HepG2 (cell line): Measurements from ENCODE around the gene ZMYND19. TPM values are rescaled to one million over a fixed set of nuclear protein-coding genes. Genes with fewer than 3 reads are reported as not detected.

Experiments used
- ATAC-seq: fragments of 200-7000 bp; cut with Tn5 transposase; 3 replicates; pipeline ENCODE4 v1.9.1; 2020; ENCODE audit warnings: mild to moderate bottlenecking, moderate library complexity
- BruUV-seq: library from RNA; stranded (reverse); fragments of 400-500 nt; replicated peaks from 2 replicates; lab custom pipeline; 2021; lab: Mats Ljungman, UMichigan
- CTCF ChIA-PET: fragments of 300-600 bp; formaldehyde crosslinking; extraction: SDS; loops from one replicate; lab custom pipeline; 2021; ENCODE audit warnings: low total read pairs, inconsistent platforms, low intra/inter-chr PET ratio; lab: Yijun Ruan, JAX
- POLR2A ChIA-PET: fragments of 350-600 bp; sonication (Branson Sonifier 250); formaldehyde crosslinking; loops from one replicate; lab custom pipeline; 2020; ENCODE audit warnings: antibody characterized with exemption, inconsistent platforms; lab: Yijun Ruan, JAX
- DNase-seq: peaks from one replicate; pipeline ENCODE4 v3.0.0-alpha.2; 2015; ENCODE audit warnings: low spot score
- FAIRE-seq: peaks from 3 replicates; lab custom pipeline; 2011; peaks lifted over from hg19 to GRCh38; lab: Jason Lieb, UNC
- H2AFZ ChIP-seq: one replicate; pipeline ENCODE4 v1.6.1; 2011; ENCODE audit warnings: low read length, inconsistent platforms
- H3K27ac ChIP-seq: fragments of 300-600 bp; 3 replicates; pipeline ENCODE4 v1.8.0; 2011; ENCODE audit warnings: mixed run types, mild to moderate bottlenecking, mixed read lengths, low read length, inconsistent platforms; ENCODE audit not compliant: insufficient read depth; ENCODE audit errors: extremely low read length
- H3K27me3 ChIP-seq, 2 experiments: fragments of 200-600 bp in 1 of 2; 2 replicates in 1 of 2; 3 replicates in 1 of 2; pipeline versions ENCODE4 v1.6.0 to v1.8.0; 2011; ENCODE audit warnings: low read length in 2 of 2, mild to moderate bottlenecking in 2 of 2, moderate library complexity in 2 of 2, inconsistent platforms in 1 of 2; ENCODE audit not compliant: insufficient read depth in 2 of 2, control insufficient read depth in 1 of 2
- H3K36me3 ChIP-seq, 2 experiments: fragments of 200-600 bp in 1 of 2; replicated peaks in 1 of 2; 2 replicates in 1 of 2; 3 replicates in 1 of 2; pipeline versions ENCODE4 v1.5.1 to v1.8.0; 2011; ENCODE audit warnings: low read length in 2 of 2, inconsistent platforms in 1 of 2; ENCODE audit not compliant: insufficient read depth in 2 of 2, control insufficient read depth in 1 of 2
- H3K4me1 ChIP-seq: 2 replicates; pipeline ENCODE4 v1.5.1; 2012; ENCODE audit warnings: low read length, inconsistent platforms; ENCODE audit not compliant: insufficient read depth
- H3K4me2 ChIP-seq: 2 replicates; pipeline ENCODE4 v1.6.0; 2011; ENCODE audit warnings: low read depth, low read length, inconsistent platforms
- H3K4me3 ChIP-seq, 3 experiments: fragments of 200-600 bp in 1 of 3; sonication (generic), shearing (Covaris generic) in 1 of 3; replicated peaks in 1 of 3; 2 replicates each; pipeline ENCODE4 v1.5.1; 2011 to 2016; ENCODE audit warnings: low read length in 3 of 3, inconsistent platforms in 2 of 3, low read depth in 2 of 3, mild to moderate bottlenecking in 2 of 3, control low read depth in 1 of 3, mixed read lengths in 1 of 3; ENCODE audit not compliant: insufficient read depth in 1 of 3
- H3K79me2 ChIP-seq: one replicate; pipeline ENCODE4 v1.6.1; 2011; ENCODE audit warnings: low read length, inconsistent platforms; ENCODE audit not compliant: insufficient read depth
- H3K9ac ChIP-seq: 2 replicates; pipeline ENCODE4 v1.6.0; 2011; ENCODE audit warnings: mild to moderate bottlenecking, low read depth, low read length, inconsistent platforms; ENCODE audit not compliant: insufficient read depth
- H3K9me3 ChIP-seq: 2 replicates; pipeline ENCODE4 v1.5.1; 2012; ENCODE audit warnings: mild to moderate bottlenecking, low read length
- H4K20me1 ChIP-seq: 2 replicates; pipeline ENCODE4 v1.6.0; 2011; ENCODE audit warnings: inconsistent platforms, mild to moderate bottlenecking, low read length, moderate library complexity; ENCODE audit not compliant: insufficient read depth
- AGO1 ChIP-seq: fragments of 200-400 bp; formaldehyde crosslinking; IDR thresholded peaks from 2 replicates; pipeline ENCODE4 v1.6.1; 2017; ENCODE audit warnings: mild to moderate bottlenecking, low read depth, low read length, moderate library complexity; ENCODE audit not compliant: poor library complexity, severe bottlenecking
- BCLAF1 ChIP-seq: fragments of 450-650 bp; IDR thresholded peaks from 2 replicates; pipeline ENCODE4 v1.6.1; 2017; ENCODE audit warnings: mild to moderate bottlenecking
- BORCS8-MEF2B ChIP-seq: sonication (generic); formaldehyde crosslinking; IDR thresholded peaks from 2 replicates; pipeline ENCODE4 v1.8.0; 2022; ENCODE audit warnings: mild to moderate bottlenecking, missing genetic modification reagents
- CCAR2 ChIP-seq: fragments of 200-400 bp; formaldehyde crosslinking; optimal IDR thresholded peaks from 2 replicates; pipeline ENCODE3; 2018; ENCODE audit warnings: low read depth, mild to moderate bottlenecking, low read length, moderate library complexity
- FOSL1 ChIP-seq: sonication (generic); formaldehyde crosslinking; IDR thresholded peaks from 2 replicates; pipeline ENCODE4 v1.9.0; 2021; ENCODE audit warnings: missing genetic modification reagents, borderline replicate concordance
- MTA1 ChIP-seq: sonication (generic); formaldehyde crosslinking; IDR thresholded peaks from 2 replicates; pipeline ENCODE4 v1.4.0; 2020; ENCODE audit warnings: missing genetic modification reagents, mild to moderate bottlenecking, borderline replicate concordance
- PHF8 ChIP-seq: sonication (generic); formaldehyde crosslinking; IDR thresholded peaks from 2 replicates; pipeline ENCODE4 v1.5.0; 2020; ENCODE audit warnings: missing genetic modification reagents
- REL ChIP-seq: sonication (generic); formaldehyde crosslinking; conservative IDR thresholded peaks from 2 replicates; pipeline ENCODE4 v1.8.0; 2022; ENCODE audit warnings: mild to moderate bottlenecking, missing genetic modification reagents, moderate library complexity
- XBP1 ChIP-seq: sonication (generic); formaldehyde crosslinking; IDR thresholded peaks from 2 replicates; pipeline ENCODE4 v1.5.0; 2020; ENCODE audit warnings: missing genetic modification reagents
- ZFP36L1 ChIP-seq: sonication (generic); formaldehyde crosslinking; IDR thresholded peaks from 2 replicates; pipeline ENCODE4 v1.8.0; 2022; ENCODE audit warnings: mild to moderate bottlenecking, missing genetic modification reagents, moderate library complexity
- ZHX2 ChIP-seq, 2 experiments: sonication (generic) in 1 of 2; formaldehyde crosslinking in 1 of 2; IDR thresholded peaks; 2 replicates each; pipeline versions ENCODE4 v1.6.1 to v1.9.0; 2014 to 2022; ENCODE audit warnings: antibody characterized with exemption in 1 of 2, borderline replicate concordance in 1 of 2, inconsistent platforms in 1 of 2, low read depth in 1 of 2, missing genetic modification reagents in 1 of 2
- ZNF615 ChIP-seq: sonication (generic); formaldehyde crosslinking; IDR thresholded peaks from 2 replicates; pipeline ENCODE4 v1.5.0; 2020; ENCODE audit warnings: mild to moderate bottlenecking, missing genetic modification reagents, borderline replicate concordance
- ZSCAN5A ChIP-seq: sonication (generic); formaldehyde crosslinking; IDR thresholded peaks from 2 replicates; pipeline ENCODE4 v1.8.0; 2022; ENCODE audit warnings: mild to moderate bottlenecking, missing genetic modification reagents, borderline replicate concordance
- WGBS: methylation state at CpG from one replicate; pipeline ENCODE4 v1.1.6; 2017; ENCODE audit warnings: low lambda C conversion rate; 5-methylcytosine and 5-hydroxymethylcytosine counted together
- in situ Hi-C: cut with HindIII; loops from 2 replicates; pipeline ENCODE4 v1.10.0; 2017; ENCODE audit warnings: low pct_unique_long_range_greater_than_20kb; ENCODE audit not compliant: extremely low pct_ligation_motif_present
- intact Hi-C: fragments of 100-400 bp; cut with micrococcal nuclease; formaldehyde crosslinking; loops from one replicate; pipeline ENCODE4 v1.10.0; 2022; ENCODE audit not compliant: unreplicated experiment
- polyA plus RNA-seq, 8 experiments: library from polyadenylated mRNA; depleted of rRNA in 3 of 8; stranded (reverse) in 7 of 8; unstranded in 1 of 8; fragments of >200 nt; fragmentation: Illumina TruSeq in 4 of 8; extraction: Trizol in 4 of 8; gene quantifications; 2 replicates each; pipeline versions ENCODE4 v1.2.1 to v1.2.3, GENCODE V29; 2011 to 2016; ENCODE audit warnings: low read depth in 4 of 8, missing spikeins in 1 of 8, mixed read lengths in 1 of 8; ENCODE audit not compliant: insufficient read depth in 1 of 8
- total RNA-seq, 5 experiments: library from RNA; depleted of rRNA; stranded (reverse); fragments of >200 nt; fragmentation: Illumina TruSeq; extraction: Trizol; gene quantifications; 2 replicates each; pipeline ENCODE4 v1.2.3, GENCODE V29; 2016; ENCODE audit warnings: low read depth in 1 of 5

ZMYND19 gene
- total and polyA plus RNA-seq, 2 of the 13 experiments (the other 11 are each of a cell fraction or from before 2014, with no cell fraction given): 21.3 to 38.7 TPM

- Histone ChIP-seq H3K4me1 (peaks cover 41% of the 10 kb centered on the region), H4K20me1 (no peaks in the 10 kb centered on the region), H2AFZ (no peak overlapping the region), H3K27me3 (no peaks in the 10 kb centered on the region), H3K79me2 (peaks cover 19% of the 10 kb centered on the region), H3K4me2 (peak overlapping the region; percentile 87), H3K9me3 (no peaks in the 10 kb centered on the region), H3K36me3 (peaks cover 16 to 35% of the 10 kb centered on the region in 2 experiments; a peak in 4 of 5 replicates), H3K27ac (peak overlapping the region; percentile 11), H3K9ac (peak overlapping the region; percentile 82), H3K4me3 (peak overlapping the region; percentile 74 to 90 (median 83))
- in situ Hi-C loops: no loop called here
- DNase-seq: no peak
- intact Hi-C loops: no loop called here
- CTCF ChIA-PET: no interaction called here
- POLR2A ChIA-PET: interaction anchor here (1.2 to 2.0 kb wide), 3 partner anchors 11 to 24 kb away, joined by 4 to 11 read pairs (median 8); partner anchors contain the start of genes ARRDC1 and DPH7
- ATAC-seq: peak; percentile 9; the same call in 1 of the 3 replicates
- FAIRE-seq: no peak
- 7% methylated on average over 11 of the region's 58 CpGs for WGBS
- BruUV-seq: no TSS peak
- TF ChIP-seq ZHX2 (IDR thresholded peaks at IDR 0.05; ENCODE audit: low read depth): no peak
- no peak for TF ChIP-seq ZHX2 (CRISPR knock-in tag; IDR thresholded peaks at IDR 0.05; ENCODE audit: borderline replicate concordance)
- TF ChIP-seq MTA1: no peak
- no peak for TF ChIP-seq BORCS8-MEF2B (CRISPR knock-in tag)
- TF ChIP-seq ZSCAN5A: no peak
- TF ChIP-seq PHF8 (CRISPR knock-in tag): peak; percentile 63
- TF ChIP-seq ZFP36L1 (CRISPR knock-in tag): no peak
- no peak for TF ChIP-seq BCLAF1
- no peak for TF ChIP-seq XBP1
- TF ChIP-seq FOSL1: no peak
- TF ChIP-seq AGO1: no peak
- no peak for TF ChIP-seq CCAR2
- no peak for TF ChIP-seq REL (CRISPR knock-in tag)
- TF ChIP-seq ZNF615 (CRISPR knock-in tag): no peak
Measured at GRCh38 chr9:137589441-137590122, 730 bp downstream of the ZMYND19 start.
